GM12878 (cell line): ENCODE data around the gene ACSL1. TPM values are rescaled to one million over a fixed set of nuclear protein-coding genes. Genes with fewer than 3 reads are reported as not detected.

Source experiments
- CEBPB ChIP-seq, 2 experiments: fragments of 150-350 bp in 1 of 2; IDR thresholded peaks; 2 replicates each; pipeline ENCODE4 v1.6.1; 2012 to 2014; ENCODE audit warnings: low read depth in 2 of 2, low read length in 2 of 2, borderline replicate concordance in 1 of 2, inconsistent platforms in 1 of 2
- E2F4 ChIP-seq: IDR thresholded peaks from 2 replicates; pipeline ENCODE4 v1.6.1; 2012; ENCODE audit warnings: low read depth, low read length, improper control_type of control experiment
- E4F1 ChIP-seq: fragments of 450-650 bp; IDR thresholded peaks from 2 replicates; pipeline ENCODE4 v1.6.1; 2018; ENCODE audit warnings: borderline replicate concordance, mild to moderate bottlenecking; ENCODE audit not compliant: partially characterized antibody
- GATAD2B ChIP-seq: fragments of 450-650 bp; conservative IDR thresholded peaks from 2 replicates; pipeline ENCODE4 v1.6.1; 2017; ENCODE audit warnings: low read depth, mild to moderate bottlenecking, moderate library complexity
- HSF1 ChIP-seq: fragments of 150-350 bp; IDR thresholded peaks from 2 replicates; pipeline ENCODE4 v1.6.1; 2014; ENCODE audit warnings: mild to moderate bottlenecking, low read depth, low read length
- IRF3 ChIP-seq: fragments of 450-650 bp; IDR thresholded peaks from 2 replicates; pipeline ENCODE4 v1.6.1; 2014; ENCODE audit warnings: mild to moderate bottlenecking
- MAX ChIP-seq: IDR thresholded peaks from 2 replicates; pipeline ENCODE4 v1.6.1; 2012; ENCODE audit warnings: low read depth, low read length, improper control_type of control experiment
- POLR2AphosphoS2 ChIP-seq: IDR thresholded peaks from 2 replicates; pipeline ENCODE4 v1.6.1; 2011; ENCODE audit warnings: low read depth, mild to moderate bottlenecking, low read length, improper control_type of control experiment, moderate library complexity
- RAD51 ChIP-seq: fragments of 450-650 bp; IDR thresholded peaks from 2 replicates; pipeline ENCODE4 v1.6.1; 2016; ENCODE audit warnings: moderate library complexity, mild to moderate bottlenecking, inconsistent platforms
- RCOR1 ChIP-seq: conservative IDR thresholded peaks from 2 replicates; pipeline ENCODE4 v1.6.1; 2012; ENCODE audit warnings: low read depth, low read length, improper control_type of control experiment
- STAT3 ChIP-seq: IDR thresholded peaks from 2 replicates; pipeline ENCODE4 v1.6.1; 2011; ENCODE audit warnings: low read depth, low read length, improper control_type of control experiment
- TCF3 ChIP-seq: IDR thresholded peaks from 2 replicates; pipeline ENCODE4 v1.6.1; 2012; ENCODE audit warnings: low read depth, mild to moderate bottlenecking, low read length, borderline replicate concordance; ENCODE audit not compliant: insufficient read depth
- ZZZ3 ChIP-seq: IDR thresholded peaks from 2 replicates; pipeline ENCODE4 v1.6.1; 2011; ENCODE audit warnings: low read depth; ENCODE audit not compliant: control insufficient read depth, insufficient read length
- polyA plus RNA-seq, 11 experiments: library from polyadenylated mRNA; depleted of rRNA in 4 of 11; unstranded in 6 of 11; stranded (reverse) in 5 of 11; fragments of >200 nt; fragmentation: Nextera tagmentation in 4 of 11; fragmentation: Illumina TruSeq in 1 of 11; extraction: Ambion mirVana in 4 of 11; extraction: Trizol in 1 of 11; gene quantifications; 1 replicate in 1 of 11; 2 replicates in 10 of 11; pipeline versions ENCODE4 v1.2.1 to v1.2.3, GENCODE V29; 2011 to 2016; ENCODE audit warnings: inconsistent platforms in 2 of 11, missing spikeins in 2 of 11, low read depth in 1 of 11
- total RNA-seq, 4 experiments: library from RNA; depleted of rRNA in 3 of 4; stranded (reverse); fragments of >200 nt in 3 of 4; fragmentation: Illumina TruSeq in 1 of 4; extraction: Trizol in 1 of 4; gene quantifications; 2 replicates each; pipeline versions ENCODE4 v1.2.1 to v1.2.3, GENCODE V29; 2013 to 2021
- TF ChIP-seq, protein P1 (sequence below): fragments of 450-650 bp; formaldehyde crosslinking; IDR thresholded peaks from 2 replicates; pipeline ENCODE4 v1.4.0; 2020; ENCODE audit warnings: mild to moderate bottlenecking, moderate library complexity

Gene ACSL1
- total and polyA plus RNA-seq, 10 of the 15 experiments (the other 5 are each of a cell fraction or from before 2014, with no cell fraction given), result 30.7 to 68.1 (median 58.7) TPM

DNA sequence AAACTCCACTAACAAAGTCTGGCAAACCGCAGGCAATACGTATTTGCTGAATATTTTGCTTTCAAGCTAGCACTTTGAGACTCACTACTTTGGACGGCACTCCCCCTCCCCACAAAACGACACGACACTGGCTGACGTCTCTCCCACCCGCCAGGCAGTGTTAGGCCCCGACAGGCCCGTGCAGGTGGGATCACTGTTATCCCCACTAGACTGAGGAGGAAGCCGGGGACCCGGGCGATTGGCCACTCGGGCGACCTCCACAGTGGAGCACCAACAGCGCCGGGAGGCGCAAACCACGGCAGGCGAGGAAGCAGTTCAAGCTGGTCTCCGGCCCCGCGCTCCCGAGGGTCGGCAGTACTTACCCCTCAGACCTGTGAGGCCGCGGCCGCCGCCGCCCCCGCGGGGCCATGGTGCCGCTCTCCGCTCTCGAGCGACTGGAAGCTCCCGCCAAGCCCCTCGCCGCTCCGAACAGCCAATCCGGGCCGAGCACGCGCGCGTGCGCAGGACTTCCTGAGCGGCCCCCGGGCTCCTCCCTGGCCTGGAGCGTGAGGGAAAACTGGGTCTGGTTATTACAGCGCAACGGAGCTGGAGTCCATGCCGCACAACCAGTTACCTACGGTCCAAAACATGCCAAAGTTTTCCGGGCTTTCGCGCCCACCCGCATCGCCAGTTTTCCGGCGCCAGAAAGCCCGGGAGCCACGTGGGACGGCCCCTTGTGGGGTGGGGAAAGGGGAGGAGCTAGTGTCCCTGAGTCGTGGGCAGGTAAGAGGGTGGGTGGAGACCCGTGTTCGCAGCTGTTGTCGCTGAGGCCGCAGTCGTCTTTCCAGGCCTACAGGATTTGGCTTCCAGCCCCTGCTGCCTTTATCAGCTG lies 91.9 kb downstream of the ACSL1 start, which contains the start of gene CENPU (continued):
- TF ChIP-seq GATAD2B (peak; percentile 90; the same call in 1 of the 2 replicates), E2F4 (peak; percentile 98), E4F1 (peak; percentile 97), ZZZ3 (no peak), HSF1 (peak; percentile 88), TCF3 (peak; percentile 59; the same call in 1 of the 2 replicates), STAT3 (peak; percentile 99), CEBPB (IDR thresholded peaks at IDR 0.05; ENCODE audit: borderline replicate concordance in 1 of 2, low read depth in 2 of 2, low read length in 2 of 2) (no peak), MAX (peak; percentile 85), RAD51 (peak; percentile 86), IRF3 (peak; percentile 68; the same call in 1 of the 2 replicates), RCOR1 (peak; percentile 97; the same call in 1 of the 2 replicates), POLR2AphosphoS2 (no peak)
- TF ChIP-seq, protein P1, sequence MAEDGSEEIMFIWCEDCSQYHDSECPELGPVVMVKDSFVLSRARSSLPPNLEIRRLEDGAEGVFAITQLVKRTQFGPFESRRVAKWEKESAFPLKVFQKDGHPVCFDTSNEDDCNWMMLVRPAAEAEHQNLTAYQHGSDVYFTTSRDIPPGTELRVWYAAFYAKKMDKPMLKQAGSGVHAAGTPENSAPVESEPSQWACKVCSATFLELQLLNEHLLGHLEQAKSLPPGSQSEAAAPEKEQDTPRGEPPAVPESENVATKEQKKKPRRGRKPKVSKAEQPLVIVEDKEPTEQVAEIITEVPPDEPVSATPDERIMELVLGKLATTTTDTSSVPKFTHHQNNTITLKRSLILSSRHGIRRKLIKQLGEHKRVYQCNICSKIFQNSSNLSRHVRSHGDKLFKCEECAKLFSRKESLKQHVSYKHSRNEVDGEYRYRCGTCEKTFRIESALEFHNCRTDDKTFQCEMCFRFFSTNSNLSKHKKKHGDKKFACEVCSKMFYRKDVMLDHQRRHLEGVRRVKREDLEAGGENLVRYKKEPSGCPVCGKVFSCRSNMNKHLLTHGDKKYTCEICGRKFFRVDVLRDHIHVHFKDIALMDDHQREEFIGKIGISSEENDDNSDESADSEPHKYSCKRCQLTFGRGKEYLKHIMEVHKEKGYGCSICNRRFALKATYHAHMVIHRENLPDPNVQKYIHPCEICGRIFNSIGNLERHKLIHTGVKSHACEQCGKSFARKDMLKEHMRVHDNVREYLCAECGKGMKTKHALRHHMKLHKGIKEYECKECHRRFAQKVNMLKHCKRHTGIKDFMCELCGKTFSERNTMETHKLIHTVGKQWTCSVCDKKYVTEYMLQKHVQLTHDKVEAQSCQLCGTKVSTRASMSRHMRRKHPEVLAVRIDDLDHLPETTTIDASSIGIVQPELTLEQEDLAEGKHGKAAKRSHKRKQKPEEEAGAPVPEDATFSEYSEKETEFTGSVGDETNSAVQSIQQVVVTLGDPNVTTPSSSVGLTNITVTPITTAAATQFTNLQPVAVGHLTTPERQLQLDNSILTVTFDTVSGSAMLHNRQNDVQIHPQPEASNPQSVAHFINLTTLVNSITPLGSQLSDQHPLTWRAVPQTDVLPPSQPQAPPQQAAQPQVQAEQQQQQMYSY (CRISPR knock-in tag), result no peak
